Cardiac fibroblast (primary cell): ENCODE results near the gene MROH7.

Experiments used
- DNase-seq, 2 donors: peaks; one replicate each; pipeline versions ENCODE4 v3.0.0 to v3.0.0-alpha.2; 2010; ENCODE audit warnings: low read depth in 2 of 2
- H3K4me3 ChIP-seq, 2 donors: replicated peaks in 1 of 2; 1 replicate in 1 of 2; 2 replicates in 1 of 2; pipeline ENCODE4 v1.5.1; 2011; ENCODE audit warnings: low read depth in 2 of 2, low read length in 2 of 2, mild to moderate bottlenecking in 2 of 2, moderate library complexity in 1 of 2
- TF ChIP-seq, protein P1 (sequence below): IDR thresholded peaks from one replicate; pipeline ENCODE4 v1.5.1; 2011; ENCODE audit warnings: low read depth, mild to moderate bottlenecking, low read length, inconsistent platforms

Gene MROH7

GRCh38 chr1:54599211-54599823, 42.3 kb upstream of the MROH7 start:
- TF ChIP-seq, protein P1, sequence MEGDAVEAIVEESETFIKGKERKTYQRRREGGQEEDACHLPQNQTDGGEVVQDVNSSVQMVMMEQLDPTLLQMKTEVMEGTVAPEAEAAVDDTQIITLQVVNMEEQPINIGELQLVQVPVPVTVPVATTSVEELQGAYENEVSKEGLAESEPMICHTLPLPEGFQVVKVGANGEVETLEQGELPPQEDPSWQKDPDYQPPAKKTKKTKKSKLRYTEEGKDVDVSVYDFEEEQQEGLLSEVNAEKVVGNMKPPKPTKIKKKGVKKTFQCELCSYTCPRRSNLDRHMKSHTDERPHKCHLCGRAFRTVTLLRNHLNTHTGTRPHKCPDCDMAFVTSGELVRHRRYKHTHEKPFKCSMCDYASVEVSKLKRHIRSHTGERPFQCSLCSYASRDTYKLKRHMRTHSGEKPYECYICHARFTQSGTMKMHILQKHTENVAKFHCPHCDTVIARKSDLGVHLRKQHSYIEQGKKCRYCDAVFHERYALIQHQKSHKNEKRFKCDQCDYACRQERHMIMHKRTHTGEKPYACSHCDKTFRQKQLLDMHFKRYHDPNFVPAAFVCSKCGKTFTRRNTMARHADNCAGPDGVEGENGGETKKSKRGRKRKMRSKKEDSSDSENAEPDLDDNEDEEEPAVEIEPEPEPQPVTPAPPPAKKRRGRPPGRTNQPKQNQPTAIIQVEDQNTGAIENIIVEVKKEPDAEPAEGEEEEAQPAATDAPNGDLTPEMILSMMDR = no peak

GRCh38 chr1:54600947-54601721, 40.5 kb upstream of the MROH7 start:
- H3K4me3 ChIP-seq = no peak overlapping the region
- no peak for DNase-seq
- TF ChIP-seq, protein P1 = no peak

More at GRCh38 chr1:54599211-54599823, 42.3 kb upstream of the MROH7 start:
- no peak overlapping the region for H3K4me3 ChIP-seq
- DNase-seq = no peak

- TF ChIP-seq, protein P1 = no peak
- no peak overlapping the region for H3K4me3 ChIP-seq
- DNase-seq = no peak
Observed at GRCh38 chr1:54601730-54602129, 39.9 kb upstream of the MROH7 start.

DNA sequence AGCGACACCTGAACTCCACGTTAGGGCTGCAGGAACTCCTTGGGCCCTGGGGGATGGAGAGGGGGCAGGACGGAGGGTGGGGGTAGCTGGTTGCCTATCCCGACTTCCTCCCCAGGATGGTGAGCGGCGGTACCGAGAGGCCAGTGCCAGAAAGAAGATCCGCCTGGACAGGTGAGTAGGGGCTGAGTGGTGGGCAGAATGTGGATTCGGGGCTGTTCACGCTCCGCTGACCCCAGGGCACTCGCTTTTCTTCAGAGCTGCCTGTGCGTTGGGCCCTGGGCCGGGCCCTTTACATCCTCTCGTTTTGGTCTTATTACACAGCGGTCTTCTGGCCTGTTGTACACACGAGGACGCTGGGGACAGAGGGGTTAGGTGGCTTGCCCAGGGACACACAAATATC, 39.0 kb upstream of the MROH7 start:
- TF ChIP-seq, protein P1 = no peak
- no peak for DNase-seq
- H3K4me3 ChIP-seq = no peak overlapping the region

GRCh38 chr1:54603241-54603640, 38.3 kb upstream of the MROH7 start:
- H3K4me3 ChIP-seq = no peak overlapping the region
- no peak for DNase-seq
- TF ChIP-seq, protein P1 = no peak

GRCh38 chr1:54604051-54604450, 37.5 kb upstream of the MROH7 start:
- TF ChIP-seq, protein P1 = no peak
- H3K4me3 ChIP-seq = no peak overlapping the region
- no peak for DNase-seq
